K562 (cell line): Measurements from ENCODE around the gene RBMS3. TPM values are rescaled to one million over a fixed set of nuclear protein-coding genes. Genes with fewer than 3 reads are reported as not detected.

Experiments
- ATAC-seq: fragments of 200-7000 bp; cut with Tn5 transposase; 3 replicates; pipeline ENCODE4 v1.9.1; 2020; ENCODE audit warnings: moderate library complexity
- BruUV-seq: library from RNA; stranded (reverse); fragments of 400-500 nt; replicated peaks from 2 replicates; lab custom pipeline; 2021; lab: Mats Ljungman, UMichigan
- CTCF ChIA-PET: fragments of 300-600 bp; formaldehyde crosslinking; extraction: SDS; loops from one replicate; lab custom pipeline; 2021; ENCODE audit warnings: low intra/inter-chr PET ratio; lab: Yijun Ruan, JAX
- POLR2A ChIA-PET: fragments of 300-600, 350-650 bp; sonication (Branson Sonifier 250); formaldehyde crosslinking; extraction: SDS; loops from one replicate; lab custom pipeline; 2021; ENCODE audit warnings: antibody characterized with exemption, inconsistent platforms; lab: Yijun Ruan, JAX
- DNase-seq, 4 experiments: peaks; one replicate each; pipeline versions ENCODE4 v3.0.0 to v3.0.0-alpha.2; 2011 to 2018; ENCODE audit warnings: low spot score in 3 of 4, mixed read lengths in 3 of 4; ENCODE audit errors: extremely low read depth in 1 of 4
- FAIRE-seq: peaks from 2 replicates; lab custom pipeline; 2011; peaks lifted over from hg19 to GRCh38; lab: Jason Lieb, UNC
- H2AFZ ChIP-seq: 2 replicates; pipeline ENCODE4 v1.6.0; 2011; ENCODE audit warnings: low read depth, low read length, control low read depth, inconsistent platforms
- H3K27ac ChIP-seq: fragments of 200-600 bp; 3 replicates; pipeline ENCODE4 v1.8.0; 2011; ENCODE audit warnings: low read depth, mild to moderate bottlenecking, control low read depth, inconsistent platforms, low read length, moderate library complexity, mixed read lengths; ENCODE audit errors: extremely low read depth
- H3K27me3 ChIP-seq, 2 experiments: fragments of 300-600 bp in 1 of 2; 2 replicates in 1 of 2; 3 replicates in 1 of 2; pipeline versions ENCODE4 v1.6.0 to v1.8.0; 2011; ENCODE audit warnings: inconsistent platforms in 2 of 2, low read length in 2 of 2, mild to moderate bottlenecking in 1 of 2, mixed read lengths in 1 of 2, moderate library complexity in 1 of 2; ENCODE audit not compliant: control insufficient read depth in 2 of 2, insufficient read depth in 2 of 2
- H3K36me3 ChIP-seq: fragments of 300-600 bp; 3 replicates; pipeline ENCODE4 v1.8.0; 2011; ENCODE audit warnings: mild to moderate bottlenecking, low read length, inconsistent platforms; ENCODE audit not compliant: control insufficient read depth, insufficient read depth
- H3K4me1 ChIP-seq, 2 experiments: fragments of 200-600 bp in 1 of 2; replicated peaks in 1 of 2; 2 replicates in 1 of 2; 3 replicates in 1 of 2; pipeline versions ENCODE4 v1.5.1 to v1.8.0; 2011; ENCODE audit warnings: inconsistent platforms in 2 of 2, low read length in 2 of 2, mild to moderate bottlenecking in 1 of 2, mixed read lengths in 1 of 2, moderate library complexity in 1 of 2; ENCODE audit not compliant: control insufficient read depth in 2 of 2, insufficient read depth in 2 of 2
- H3K4me2 ChIP-seq: 2 replicates; pipeline ENCODE4 v1.6.1; 2011; ENCODE audit warnings: low read length, control low read depth, inconsistent platforms, mixed read lengths; ENCODE audit not compliant: insufficient read depth
- H3K4me3 ChIP-seq: fragments of 200-600 bp; sonication (generic), shearing (Covaris generic); 2 replicates; pipeline ENCODE4 v1.5.1; 2016; ENCODE audit warnings: control low read depth, inconsistent platforms
- H3K79me2 ChIP-seq: fragments of 200-600 bp; 3 replicates; pipeline ENCODE4 v1.8.0; 2011; ENCODE audit warnings: low read length, inconsistent platforms; ENCODE audit not compliant: control insufficient read depth, insufficient read depth
- H3K9ac ChIP-seq, 2 experiments: 2 replicates each; pipeline versions ENCODE4 v1.6.0 to v1.6.1; 2011; ENCODE audit warnings: low read depth in 2 of 2, low read length in 2 of 2, control low read depth in 1 of 2, inconsistent platforms in 1 of 2, mild to moderate bottlenecking in 1 of 2, mixed read lengths in 1 of 2; ENCODE audit not compliant: insufficient read depth in 1 of 2
- H3K9me1 ChIP-seq: one replicate; pipeline ENCODE4 v1.6.0; 2011; ENCODE audit warnings: inconsistent platforms, mild to moderate bottlenecking, low read length, moderate library complexity; ENCODE audit not compliant: control insufficient read depth, insufficient read depth
- H3K9me3 ChIP-seq: replicated peaks from 2 replicates; pipeline ENCODE4 v1.5.1; 2011; ENCODE audit warnings: low read depth, low read length, inconsistent platforms; ENCODE audit not compliant: control insufficient read depth, insufficient read depth
- H4K20me1 ChIP-seq: replicated peaks from 2 replicates; pipeline ENCODE4 v1.6.1; 2011; ENCODE audit warnings: low read length, inconsistent platforms, mixed read lengths; ENCODE audit not compliant: control insufficient read depth, insufficient read depth
- CXXC5 ChIP-seq: fragments of 250-450 bp; sonication (Bioruptor Pico); IDR thresholded peaks from 2 replicates; pipeline ENCODE4 v1.8.0; 2022; ENCODE audit warnings: inconsistent platforms, mild to moderate bottlenecking, moderate library complexity
- ELK1 ChIP-seq: sonication (generic); formaldehyde crosslinking; IDR thresholded peaks from 2 replicates; pipeline ENCODE4 v1.8.1; 2022; ENCODE audit warnings: missing genetic modification reagents
- ESRRB ChIP-seq: fragments of 250-450 bp; sonication (Bioruptor Pico); IDR thresholded peaks from 2 replicates; pipeline ENCODE4 v1.5.0; 2020; ENCODE audit warnings: mild to moderate bottlenecking, moderate library complexity, borderline replicate concordance
- GABPB2 ChIP-seq: fragments of 250-450 bp; sonication (Bioruptor Pico); conservative IDR thresholded peaks from 2 replicates; pipeline ENCODE4 v1.5.1; 2021; ENCODE audit warnings: mild to moderate bottlenecking
- HDAC2 ChIP-seq: fragments of 450-650 bp; IDR thresholded peaks from 2 replicates; pipeline ENCODE4 v1.6.1; 2016; ENCODE audit warnings: mild to moderate bottlenecking
- MTA3 ChIP-seq: fragments of 450-650 bp; formaldehyde crosslinking; IDR thresholded peaks from 2 replicates; pipeline ENCODE4 v1.6.1; 2017; ENCODE audit warnings: mild to moderate bottlenecking, borderline replicate concordance
- RBM34 ChIP-seq: fragments of 200-400 bp; formaldehyde crosslinking; IDR thresholded peaks from 2 replicates; pipeline ENCODE4 v1.6.1; 2018; ENCODE audit warnings: low read length, borderline replicate concordance; ENCODE audit not compliant: insufficient read depth
- RERE ChIP-seq: sonication (generic); formaldehyde crosslinking; IDR thresholded peaks from 2 replicates; pipeline ENCODE4 v1.8.0; 2023; ENCODE audit warnings: missing genetic modification reagents, mild to moderate bottlenecking, borderline replicate concordance
- TAF9B ChIP-seq: fragments of 450-650 bp; IDR thresholded peaks from 2 replicates; pipeline ENCODE4 v1.6.1; 2018; ENCODE audit warnings: mild to moderate bottlenecking; ENCODE audit not compliant: partially characterized antibody
- USF1 ChIP-seq: sonication (generic); formaldehyde crosslinking; IDR thresholded peaks from 2 replicates; pipeline ENCODE4 v1.9.0; 2022; ENCODE audit warnings: mild to moderate bottlenecking, missing genetic modification reagents
- ZBTB1 ChIP-seq: sonication (generic); formaldehyde crosslinking; IDR thresholded peaks from 2 replicates; pipeline ENCODE4 v1.8.1; 2023; ENCODE audit warnings: missing genetic modification reagents, low read depth, mild to moderate bottlenecking, borderline replicate concordance
- ZHX1 ChIP-seq: fragments of 150-350 bp; conservative IDR thresholded peaks from 2 replicates; pipeline ENCODE4 v1.6.1; 2014; ENCODE audit warnings: low read length
- ZNF124 ChIP-seq: sonication (generic); formaldehyde crosslinking; IDR thresholded peaks from 2 replicates; pipeline ENCODE4 v1.8.1; 2022; ENCODE audit warnings: missing genetic modification reagents
- ZNF324 ChIP-seq: fragments of 250-450 bp; sonication (Bioruptor Pico); IDR thresholded peaks from 2 replicates; pipeline ENCODE4 v1.4.0; 2020; ENCODE audit warnings: mild to moderate bottlenecking
- WGBS: fragments of 100-300 bp; shearing (Covaris generic); methylation state at CpG from one replicate; pipeline ENCODE4 v1.1.6; 2016; ENCODE audit warnings: low coverage, mixed read lengths; ENCODE audit not compliant: insufficient coverage; ENCODE audit errors: missing lambda C conversion rate; 5-methylcytosine and 5-hydroxymethylcytosine counted together
- in situ Hi-C: fragments of 300-500 bp; cut with MboI; formaldehyde crosslinking; loops from 4 replicates; pipeline ENCODE4 v1.15.0; 2018; ENCODE audit warnings: inconsistent platforms, mixed read lengths
- intact Hi-C: fragments of 100-400 bp; cut with micrococcal nuclease; formaldehyde crosslinking; loops from 2 replicates; pipeline ENCODE4 v1.14.2; 2022
- polyA plus RNA-seq, 8 experiments: library from polyadenylated mRNA; depleted of rRNA in 4 of 8; stranded (reverse) in 5 of 8; unstranded in 3 of 8; fragments of >200 nt; fragmentation: Nextera tagmentation in 2 of 8; fragmentation: Illumina TruSeq in 1 of 8; extraction: Ambion mirVana in 2 of 8; extraction: Trizol in 1 of 8; gene quantifications; 2 replicates each; pipeline versions ENCODE4 v1.2.1 to v1.2.3, GENCODE V29; 2011 to 2014; ENCODE audit warnings: inconsistent platforms in 1 of 8, missing spikeins in 1 of 8
- total RNA-seq, 7 experiments: library from RNA; depleted of rRNA in 6 of 7; stranded (reverse); fragments of >200 nt in 6 of 7; fragmentation: Illumina TruSeq in 2 of 7; extraction: Trizol in 2 of 7; gene quantifications; 2 replicates each; pipeline versions ENCODE4 v1.2.1 to v1.2.3, GENCODE V29; 2011 to 2021; ENCODE audit warnings: low replicate concordance in 1 of 7

Gene RBMS3
- total and polyA plus RNA-seq, 9 of the 15 experiments (the other 6 are each of a cell fraction or from before 2014, with no cell fraction given) = 0.20 TPM; not detected in 8

- no peak for FAIRE-seq
- DNase-seq = no peak
- no TSS peak for BruUV-seq
- no peak overlapping the region for H3K4me2 ChIP-seq
- ATAC-seq = no peak
- H2AFZ ChIP-seq = no peak overlapping the region
- no peaks in the 10 kb centered on the region for H3K9me1 ChIP-seq
- no peak overlapping the region for H3K9ac ChIP-seq
- no peaks in the 10 kb centered on the region for H4K20me1 ChIP-seq
- ChIA-PET CTCF (no interaction called here), POLR2A (no interaction called here)
- no peak overlapping the region for H3K27ac ChIP-seq
- H3K9me3 ChIP-seq = no peaks in the 10 kb centered on the region; the same call in 1 of the 2 replicates
- H3K27me3 ChIP-seq = no peaks in the 10 kb centered on the region
- intact Hi-C loops (no loop called here), in situ Hi-C loops (no loop called here)
- H3K36me3 ChIP-seq = no peaks in the 10 kb centered on the region
- no peak overlapping the region for H3K4me3 ChIP-seq
- no peaks in the 10 kb centered on the region for H3K4me1 ChIP-seq
- H3K79me2 ChIP-seq = no peaks in the 10 kb centered on the region
- 3% methylated on average over 3 of the region's 3 CpGs for WGBS
- TF ChIP-seq CXXC5 (CRISPR knock-in tag) (no peak), ZNF324 (CRISPR knock-in tag) (no peak), ZHX1 (no peak), ZBTB1 (no peak), HDAC2 (no peak), USF1 (CRISPR knock-in tag) (no peak), RERE (CRISPR knock-in tag) (no peak), GABPB2 (CRISPR knock-in tag) (no peak), MTA3 (no peak), ELK1 (CRISPR knock-in tag) (no peak), TAF9B (no peak), RBM34 (no peak), ZNF124 (CRISPR knock-in tag) (no peak), ESRRB (CRISPR knock-in tag) (no peak)
These were observed 483.2 kb downstream of the RBMS3 start for GRCh38 chr3:29764041-29764440.
